GM21423 (cell line): ENCODE measurements around the gene IMMP2L.
A peak's percentile ranks its signal among the peaks of the same experiment; 100 is the strongest.

Experiments used
- ATAC-seq: cut with Tn5 transposase; IDR thresholded peaks from one replicate; pipeline ENCODE4 v1.9.1; 2021; ENCODE audit warnings: mild to moderate bottlenecking, moderate library complexity; ENCODE audit not compliant: unreplicated experiment

Gene IMMP2L

GRCh38 chr7:111012799-111013675 is 549.3 kb downstream of the IMMP2L start:
- peak; percentile 98 for ATAC-seq

- ATAC-seq = no peak
Measured at GRCh38 chr7:111012149-111012548, 550.1 kb downstream of the IMMP2L start.

- ATAC-seq = no peak
Measured at GRCh38 chr7:111011520-111011919, 550.8 kb downstream of the IMMP2L start.

GRCh38 chr7:111010798-111011197 is 551.5 kb downstream of the IMMP2L start:
- no peak for ATAC-seq

GRCh38 chr7:111009526-111010040 is 552.7 kb downstream of the IMMP2L start:
- ATAC-seq = no peak

GRCh38 chr7:111006691-111007090 is 555.6 kb downstream of the IMMP2L start:
- no peak for ATAC-seq

- no peak for ATAC-seq
Measured at GRCh38 chr7:111006040-111006439, 556.3 kb downstream of the IMMP2L start.

- no peak for ATAC-seq
Measured at GRCh38 chr7:111005445-111005844, 556.8 kb downstream of the IMMP2L start.

- ATAC-seq = no peak
Measured at GRCh38 chr7:111004310-111004901, 557.9 kb downstream of the IMMP2L start.

- no peak for ATAC-seq
Measured at GRCh38 chr7:111003883-111004282, 558.4 kb downstream of the IMMP2L start.

- no peak for ATAC-seq
Measured at GRCh38 chr7:110994028-110994967, 568.0 kb downstream of the IMMP2L start.

- ATAC-seq = no peak
Measured at GRCh38 chr7:110988890-110989501, 573.3 kb downstream of the IMMP2L start.

- ATAC-seq = no peak
Measured at GRCh38 chr7:110988348-110988747, 573.9 kb downstream of the IMMP2L start.

GRCh38 chr7:110987127-110987693 is 575.1 kb downstream of the IMMP2L start:
- ATAC-seq = no peak

GRCh38 chr7:110983822-110984456 is 578.4 kb downstream of the IMMP2L start:
- no peak for ATAC-seq

GRCh38 chr7:110977127-110977737 is 585.1 kb downstream of the IMMP2L start:
- ATAC-seq = no peak

- no peak for ATAC-seq
Measured at GRCh38 chr7:110975486-110975885, 586.8 kb downstream of the IMMP2L start.

GRCh38 chr7:110974441-110974840 is 587.9 kb downstream of the IMMP2L start:
- no peak for ATAC-seq
